ENCODE results near the gene NCBP3.
"Not testable (repeated sequence)": the region's sequence is repeated elsewhere in the genome, so short reads cannot be mapped to it uniquely, and the experiment has no call there.

The NCBP3 gene

DNA sequence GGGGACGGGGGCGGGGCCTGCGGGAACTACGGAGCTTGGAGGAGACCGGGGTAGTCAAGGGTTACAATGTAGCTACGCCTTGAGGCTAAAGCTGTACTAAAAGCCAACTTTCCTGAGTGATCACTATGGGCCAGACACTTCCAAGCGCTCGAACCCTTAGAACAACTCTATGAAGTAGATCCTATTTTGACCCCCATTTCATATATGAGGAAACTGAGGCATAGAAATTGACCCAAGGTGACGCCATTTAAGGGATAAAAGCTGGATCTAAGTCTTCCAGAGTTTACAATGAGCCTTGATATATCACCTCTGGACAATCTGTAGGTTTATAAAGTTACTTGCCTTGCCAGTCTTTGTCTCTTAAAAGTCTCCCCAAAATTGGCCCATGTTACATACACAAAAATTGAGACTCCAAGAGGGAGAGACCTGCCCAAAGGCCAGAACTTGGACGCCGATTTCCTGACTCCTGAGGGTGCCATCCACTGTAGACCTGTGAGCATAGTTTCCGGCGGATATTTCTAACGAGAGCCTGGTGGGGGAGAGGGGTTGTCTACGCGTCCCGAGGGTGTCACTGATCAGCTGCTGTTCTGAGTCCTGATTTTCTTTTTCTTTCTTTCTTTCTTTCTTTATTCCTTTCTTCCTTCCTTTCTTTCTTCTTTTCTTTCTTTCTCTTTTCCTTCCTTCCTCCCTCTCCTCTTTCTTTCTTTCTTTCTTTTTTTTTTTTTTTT, 555 bp upstream of the NCBP3 start:
- no peak for DNase-seq

- DNase-seq, result no peak
Observed at GRCh38 chr17:3845291-3845620, 790 bp downstream of the NCBP3 start.

- not testable (repeated sequence) for DNase-seq
Observed at GRCh38 chr17:3844556-3844955, 1.5 kb downstream of the NCBP3 start.

DNA sequence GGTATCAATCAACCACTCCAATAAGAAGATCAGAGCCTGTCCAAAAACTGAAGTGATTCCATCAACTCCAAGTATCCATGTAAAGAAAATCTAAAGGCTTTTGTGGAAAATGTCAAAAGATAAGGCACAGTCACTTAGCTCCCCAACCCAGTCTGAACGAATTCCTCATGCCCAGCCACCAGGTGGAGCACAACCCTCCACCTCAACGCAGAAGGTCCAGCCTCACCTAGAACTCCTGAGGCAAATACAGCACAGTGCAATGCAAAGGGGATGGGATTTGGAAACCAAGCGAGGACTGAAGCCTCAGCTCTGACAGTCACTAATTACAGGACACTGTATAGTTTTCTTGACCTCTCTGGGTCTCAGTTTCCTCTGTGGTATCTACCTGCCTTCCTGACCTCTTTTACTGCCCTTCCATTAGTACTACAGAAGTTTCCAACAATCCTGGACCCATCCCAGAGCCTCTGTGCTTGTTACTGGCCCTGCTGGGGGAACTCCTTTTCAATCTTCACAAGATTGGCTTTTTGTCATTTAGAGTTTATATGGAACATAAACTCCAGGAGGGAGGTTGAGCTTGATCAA, 2.0 kb downstream of the NCBP3 start:
- no peak for DNase-seq

- no peak for DNase-seq
Observed at GRCh38 chr17:3838206-3838605, 7.8 kb downstream of the NCBP3 start.

- DNase-seq, result no peak
Observed at GRCh38 chr17:3836551-3836950, 9.5 kb downstream of the NCBP3 start.

DNA sequence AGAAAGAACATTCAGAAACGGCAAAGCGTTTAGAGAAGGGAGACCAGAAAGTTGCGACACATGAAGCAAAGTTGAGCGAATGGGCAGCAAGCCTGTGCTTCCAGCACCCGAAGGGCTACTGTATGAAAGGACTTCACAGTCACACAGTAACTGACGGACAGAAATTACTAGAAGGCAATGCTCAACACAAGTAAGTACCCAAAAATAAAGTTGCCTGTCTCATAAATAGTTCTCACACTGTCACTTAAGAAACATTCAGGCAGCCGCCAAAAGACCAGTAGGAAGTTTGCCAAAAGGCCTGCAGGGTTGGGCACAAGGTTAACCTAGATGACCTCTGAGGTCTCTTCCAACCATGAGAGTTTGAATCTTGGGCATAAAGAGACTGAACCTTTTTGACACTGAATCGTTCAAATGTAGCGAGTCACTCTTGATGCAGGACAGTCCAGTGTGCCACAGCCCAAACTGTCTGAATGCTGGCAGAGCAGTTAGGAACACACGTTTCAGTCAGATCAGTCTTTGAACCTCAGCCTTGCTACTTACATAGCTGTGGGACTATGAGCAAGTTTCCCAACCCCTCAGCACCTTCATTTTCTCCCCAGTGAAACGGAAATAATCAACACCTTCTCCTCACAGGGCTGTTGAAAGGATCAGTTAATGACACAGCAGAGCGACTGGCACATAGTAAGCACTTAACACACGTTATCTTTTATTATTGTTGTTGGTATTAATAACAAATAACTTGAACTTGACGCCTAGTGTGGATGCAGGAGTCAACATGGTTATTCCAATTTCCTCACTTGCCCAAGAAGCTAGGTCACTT, 10.4 kb downstream of the NCBP3 start:
- DNase-seq, result no peak

DNA sequence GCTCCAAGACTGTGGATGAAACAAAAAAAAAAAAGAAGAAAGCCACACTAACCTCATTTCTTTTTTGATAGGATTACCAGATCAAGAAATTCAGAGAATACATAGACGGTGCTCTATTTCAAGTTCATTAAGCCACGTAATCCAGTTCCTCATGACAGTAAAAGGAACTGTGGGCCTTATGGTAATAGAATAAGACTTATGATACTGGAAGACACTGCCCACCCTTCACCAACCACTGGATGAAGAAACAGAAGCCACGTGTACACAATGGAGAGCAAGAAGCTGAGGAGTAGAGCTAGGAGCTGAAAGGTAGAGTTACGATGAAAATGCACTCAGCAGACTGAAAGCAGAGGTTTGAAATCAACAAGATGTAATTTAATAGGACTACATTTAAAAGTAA, 11.2 kb downstream of the NCBP3 start:
- DNase-seq, result no peak

DNA sequence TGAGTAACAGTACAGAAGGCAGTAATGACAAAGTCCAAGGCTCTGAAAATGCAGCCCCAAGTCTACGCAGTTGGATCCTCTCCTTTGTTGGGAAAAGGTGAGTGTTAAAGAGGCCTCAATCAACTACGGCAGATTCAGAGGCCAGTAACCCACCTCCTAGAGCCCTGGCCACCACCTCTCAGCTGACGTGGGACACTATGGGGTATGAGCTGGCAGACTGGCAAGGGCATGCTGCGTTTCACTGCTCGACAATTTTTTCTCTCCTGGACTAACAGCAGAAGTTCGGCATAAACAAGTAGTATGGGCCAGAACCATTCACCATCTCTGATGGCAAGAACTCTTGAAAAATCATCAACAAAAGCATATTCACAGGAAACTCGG, 17.2 kb downstream of the NCBP3 start:
- no peak for DNase-seq

DNA sequence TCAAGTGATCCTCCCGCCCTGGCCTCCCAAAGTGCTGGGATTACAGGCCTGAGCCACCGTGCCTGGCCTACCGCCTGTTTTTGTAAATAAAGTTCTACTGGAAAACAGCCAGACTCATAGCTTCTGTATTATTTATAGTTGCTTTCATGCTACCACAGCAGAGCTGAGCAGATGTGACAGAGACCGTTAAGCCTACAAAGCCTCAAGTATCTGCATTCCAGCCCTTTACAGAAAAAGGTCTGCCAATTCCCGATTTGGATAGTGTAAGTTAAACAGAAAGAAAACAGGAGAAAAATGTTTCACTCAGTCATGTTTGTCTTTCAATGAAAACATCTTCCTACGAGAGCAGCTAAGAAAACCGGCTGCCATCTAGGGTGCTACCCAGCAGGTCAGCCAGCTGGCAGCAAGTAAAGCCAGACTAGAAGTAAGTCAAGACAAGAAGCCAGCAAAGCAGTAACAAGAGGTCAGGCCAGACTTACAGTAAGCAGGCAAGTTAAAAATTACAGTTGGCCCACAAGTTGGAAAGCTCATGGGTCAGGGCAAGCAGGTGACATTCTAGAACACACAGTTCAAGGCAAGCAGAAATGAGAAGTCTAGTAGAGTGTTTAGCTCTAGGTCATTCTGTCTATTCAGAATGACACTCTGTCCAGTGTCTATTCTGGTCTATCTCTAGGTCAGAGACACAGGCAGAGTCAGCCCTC, 17.7 kb downstream of the NCBP3 start:
- DNase-seq, result no peak

GRCh38 chr17:3827124-3827773, 18.8 kb downstream of the NCBP3 start:
- peak; percentile 0 for DNase-seq

- no peak for DNase-seq
Observed at GRCh38 chr17:3826191-3826590, 19.9 kb downstream of the NCBP3 start.

DNA sequence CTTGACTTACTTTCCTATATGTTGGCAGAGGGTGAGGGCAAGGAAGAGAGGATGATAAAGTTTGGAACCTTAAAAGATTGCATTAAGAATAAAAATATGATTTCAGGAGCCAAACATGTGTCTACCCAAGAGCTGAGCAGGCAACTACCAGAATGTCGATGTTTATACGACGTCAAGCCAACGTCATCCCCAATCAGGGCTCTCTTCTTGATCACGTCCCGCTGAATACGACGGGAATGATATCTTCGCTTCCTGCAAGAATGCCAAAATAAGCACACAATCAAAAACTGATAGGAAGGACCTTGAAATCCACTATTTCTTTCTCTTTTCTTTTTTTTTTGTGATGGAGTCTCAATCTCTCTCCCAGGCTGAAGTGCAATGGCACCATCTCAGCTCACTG, 24.9 kb downstream of the NCBP3 start:
- no peak for DNase-seq

- no peak for DNase-seq
Observed at GRCh38 chr17:3818786-3819185, 27.3 kb downstream of the NCBP3 start.

DNA sequence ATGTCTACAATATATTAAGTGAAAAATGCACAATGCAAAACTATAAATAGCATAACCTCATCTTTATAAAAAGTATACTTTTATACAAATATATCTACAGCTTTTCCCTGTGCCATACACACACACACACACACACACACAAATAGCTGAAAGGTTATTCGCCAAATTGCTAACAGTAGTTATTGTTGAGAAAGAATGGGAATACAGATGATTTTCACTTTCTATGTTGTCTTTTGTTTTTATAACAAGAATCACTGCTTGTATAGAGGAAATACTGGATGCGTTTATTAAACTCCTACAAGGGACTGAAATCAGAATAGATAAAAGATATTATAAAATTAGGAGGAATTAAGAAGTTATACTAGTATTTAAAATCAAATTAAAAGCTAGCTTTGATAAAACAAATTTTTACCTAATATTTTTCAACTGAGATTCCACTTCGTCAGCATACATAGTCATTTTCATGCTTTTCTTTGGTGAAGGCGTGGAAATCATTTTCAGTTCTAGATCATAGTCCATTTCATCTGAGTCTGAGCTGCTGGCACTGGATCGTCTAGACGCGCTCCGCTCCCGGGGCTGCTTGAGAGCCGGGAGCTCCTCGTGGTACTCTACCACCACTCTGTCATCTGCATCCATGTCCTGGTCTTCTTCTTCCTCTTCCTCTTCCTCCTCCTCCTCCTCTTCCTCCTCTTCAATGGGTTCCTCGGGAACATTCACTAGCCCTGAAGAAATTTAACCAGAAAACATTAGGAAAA, 28.0 kb downstream of the NCBP3 start:
- no peak for DNase-seq

DNA sequence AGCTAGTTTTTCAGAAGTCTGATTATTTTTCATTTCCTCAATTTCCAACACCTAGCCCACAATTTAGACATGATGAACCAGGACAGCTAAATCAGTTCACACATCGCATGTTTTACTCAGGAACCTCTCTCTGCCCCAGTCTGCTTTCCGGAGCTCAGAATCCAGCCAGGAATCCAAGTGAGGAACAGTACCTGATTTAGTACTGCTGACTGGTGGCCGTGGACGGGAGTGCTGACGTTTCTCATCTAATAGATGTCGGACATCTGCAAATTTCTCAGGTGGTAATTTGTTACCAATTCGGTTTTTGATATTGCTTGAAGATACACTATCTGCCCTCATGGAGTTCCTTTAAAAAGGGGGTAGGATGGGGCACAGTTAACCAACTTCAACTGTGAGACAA, 30.1 kb downstream of the NCBP3 start:
- DNase-seq, result no peak

GRCh38 chr17:3815122-3815521, 30.9 kb downstream of the NCBP3 start:
- DNase-seq, result no peak

- DNase-seq, result no peak
Observed at GRCh38 chr17:3814361-3814760, 31.7 kb downstream of the NCBP3 start.

DNA sequence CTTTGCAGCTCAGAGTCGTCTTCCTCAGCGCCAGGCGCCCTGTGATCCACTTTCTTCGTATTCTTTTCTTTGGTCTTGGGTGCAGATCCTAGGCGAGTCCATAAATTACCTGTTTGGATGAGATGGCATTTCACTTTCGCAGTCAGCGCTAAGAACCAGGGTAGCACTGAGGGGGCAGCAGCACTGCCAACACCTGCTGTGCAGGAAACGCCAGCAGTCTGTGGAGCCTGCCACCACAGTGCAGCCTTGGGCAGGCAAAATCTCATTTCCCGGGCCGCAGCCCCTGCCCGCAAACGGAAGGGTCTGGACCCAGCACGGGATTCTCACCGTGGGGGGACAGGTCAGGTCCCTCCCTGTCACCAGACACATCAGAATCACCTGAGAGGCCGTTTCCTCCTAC, 32.9 kb downstream of the NCBP3 start:
- no peak for DNase-seq

DNA sequence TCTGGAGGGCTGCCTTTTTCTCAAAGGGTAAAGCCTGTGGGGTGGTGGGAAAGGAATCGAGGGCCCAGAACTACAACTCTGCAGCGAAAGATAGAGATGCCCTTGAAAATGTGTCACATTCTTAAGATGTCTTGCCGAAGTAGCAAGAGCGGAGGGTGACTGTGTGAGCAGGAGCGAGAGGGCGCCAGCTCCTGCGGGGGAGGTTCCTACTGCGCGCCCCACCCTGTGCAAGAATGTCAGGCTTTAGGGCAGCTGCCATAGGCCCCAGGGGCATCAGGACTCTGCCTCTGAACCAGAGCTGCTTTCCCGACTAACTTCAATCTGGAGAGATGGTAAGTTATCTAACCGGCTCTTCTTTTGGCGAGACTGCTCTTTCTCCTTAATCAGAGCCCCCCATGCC, 33.3 kb downstream of the NCBP3 start:
- no peak for DNase-seq

GRCh38 chr17:3812284-3812683, 33.8 kb downstream of the NCBP3 start:
- DNase-seq, result no peak

DNA sequence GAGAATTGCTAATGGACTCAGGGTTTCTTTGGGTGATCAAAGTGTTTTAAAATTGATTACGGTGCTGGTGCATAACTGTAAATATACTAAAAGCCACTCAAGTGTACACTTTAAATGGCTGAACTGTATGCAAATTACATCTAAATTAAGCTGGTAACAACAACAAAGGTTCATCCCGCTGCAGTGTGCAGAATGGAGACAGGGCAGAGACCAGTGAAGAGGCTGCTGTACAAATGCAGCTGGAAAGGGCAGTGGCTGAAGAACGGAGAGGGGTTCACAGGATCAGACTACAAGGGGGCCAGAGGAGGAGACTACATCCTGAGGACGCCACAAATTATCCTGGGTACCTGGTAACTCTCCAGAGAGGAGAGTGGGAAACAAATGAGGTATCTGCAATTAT, 36.0 kb downstream of the NCBP3 start:
- DNase-seq, result no peak
